H9 (cell line): ENCODE measurements around the gene CLCN2. TPM values are rescaled to one million over a fixed set of nuclear protein-coding genes. Genes with fewer than 3 reads are reported as not detected.

Source experiments
- DNase-seq: peaks from one replicate; pipeline ENCODE4 v3.0.0-alpha.2; 2017
- H2AFZ ChIP-seq: one replicate; pipeline ENCODE4 v1.6.1; 2013; ENCODE audit warnings: mild to moderate bottlenecking, low read length, control low read depth, moderate library complexity
- H2AK5ac ChIP-seq: 2 replicates; pipeline ENCODE4 v1.6.1; 2013; ENCODE audit warnings: low read length, control low read depth, mixed read lengths; ENCODE audit not compliant: insufficient read length
- H2BK120ac ChIP-seq: one replicate; pipeline ENCODE4 v1.6.1; 2013; ENCODE audit warnings: low read depth, mild to moderate bottlenecking, low read length, control low read depth, inconsistent platforms; ENCODE audit not compliant: poor library complexity, severe bottlenecking
- H2BK12ac ChIP-seq: 2 replicates; pipeline ENCODE4 v1.6.1; 2013; ENCODE audit warnings: low read length, control low read depth, mixed read lengths, low read depth; ENCODE audit not compliant: insufficient read length
- H2BK15ac ChIP-seq: 2 replicates; pipeline ENCODE4 v1.6.1; 2013; ENCODE audit warnings: low read depth, low read length, control low read depth
- H2BK20ac ChIP-seq: one replicate; pipeline ENCODE4 v1.6.1; 2013; ENCODE audit warnings: low read depth, mild to moderate bottlenecking, low read length, control low read depth, inconsistent platforms; ENCODE audit not compliant: poor library complexity, severe bottlenecking
- H2BK5ac ChIP-seq: 2 replicates; pipeline ENCODE4 v1.6.1; 2013; ENCODE audit warnings: low read length, control low read depth, mixed read lengths; ENCODE audit not compliant: insufficient read length
- H3K14ac ChIP-seq: 2 replicates; pipeline ENCODE4 v1.6.1; 2013; ENCODE audit warnings: low read length, control low read depth; ENCODE audit not compliant: insufficient read depth
- H3K18ac ChIP-seq: 2 replicates; pipeline ENCODE4 v1.6.1; 2013; ENCODE audit warnings: low read depth, mild to moderate bottlenecking, mixed read lengths, low read length, control low read depth; ENCODE audit not compliant: insufficient read length
- H3K23ac ChIP-seq: 2 replicates; pipeline ENCODE4 v1.6.1; 2013; ENCODE audit warnings: low read length, control low read depth, mixed read lengths, low read depth; ENCODE audit not compliant: insufficient read length
- H3K23me2 ChIP-seq: 2 replicates; pipeline ENCODE4 v1.6.1; 2013; ENCODE audit warnings: low read depth, mild to moderate bottlenecking, mixed read lengths, low read length, control low read depth; ENCODE audit not compliant: insufficient read length, poor library complexity, severe bottlenecking
- H3K27ac ChIP-seq: 2 replicates; pipeline ENCODE4 v1.5.1; 2013; ENCODE audit warnings: low read length, control low read depth, mixed read lengths, low read depth; ENCODE audit not compliant: insufficient read length
- H3K27me3 ChIP-seq: 2 replicates; pipeline ENCODE4 v1.6.1; 2013; ENCODE audit warnings: low read length, control low read depth, inconsistent platforms; ENCODE audit not compliant: insufficient read depth
- H3K4ac ChIP-seq: 2 replicates; pipeline ENCODE4 v1.6.1; 2013; ENCODE audit warnings: low read depth, mild to moderate bottlenecking, control low read depth, inconsistent platforms, low read length, moderate library complexity
- H3K4me1 ChIP-seq: 2 replicates; pipeline ENCODE4 v1.6.1; 2013; ENCODE audit warnings: low read length, control low read depth, inconsistent platforms; ENCODE audit not compliant: insufficient read depth
- H3K4me2 ChIP-seq: 2 replicates; pipeline ENCODE4 v1.6.1; 2013; ENCODE audit warnings: low read length, control low read depth, mixed read lengths; ENCODE audit not compliant: insufficient read length, insufficient read depth
- H3K56ac ChIP-seq: 2 replicates; pipeline ENCODE4 v1.6.1; 2013; ENCODE audit warnings: low read depth, mild to moderate bottlenecking, mixed read lengths, low read length, control low read depth; ENCODE audit not compliant: insufficient read length
- H3K79me1 ChIP-seq: 2 replicates; pipeline ENCODE4 v1.6.1; 2013; ENCODE audit warnings: low read depth, mild to moderate bottlenecking, moderate library complexity, low read length, control low read depth, inconsistent platforms; ENCODE audit not compliant: insufficient read depth, poor library complexity, severe bottlenecking
- H3K79me2 ChIP-seq: 2 replicates; pipeline ENCODE4 v1.6.1; 2013; ENCODE audit warnings: low read length, control low read depth, inconsistent platforms; ENCODE audit not compliant: insufficient read depth
- H3K9ac ChIP-seq: 2 replicates; pipeline ENCODE4 v1.6.1; 2013; ENCODE audit warnings: low read length, control low read depth, mixed read lengths; ENCODE audit not compliant: insufficient read length; ENCODE audit errors: extremely low read depth
- H3K9me3 ChIP-seq: one replicate; pipeline ENCODE4 v1.6.1; 2013; ENCODE audit warnings: low read depth, low read length, inconsistent platforms; ENCODE audit not compliant: control insufficient read depth
- H3T11ph ChIP-seq: one replicate; pipeline ENCODE4 v1.6.1; 2013; ENCODE audit warnings: mild to moderate bottlenecking, low read length, control low read depth, inconsistent platforms
- H4K20me1 ChIP-seq: one replicate; pipeline ENCODE4 v1.6.1; 2013; ENCODE audit not compliant: control insufficient read depth, insufficient read length, insufficient read depth
- H4K5ac ChIP-seq: 2 replicates; pipeline ENCODE4 v1.6.1; 2013; ENCODE audit warnings: low read depth, mild to moderate bottlenecking, mixed read lengths, low read length, control low read depth; ENCODE audit not compliant: insufficient read length
- H4K8ac ChIP-seq: replicated peaks from 2 replicates; pipeline ENCODE4 v1.6.1; 2013; ENCODE audit warnings: low read length, control low read depth, mixed read lengths, low read depth; ENCODE audit not compliant: insufficient read length
- H4K91ac ChIP-seq: 2 replicates; pipeline ENCODE4 v1.6.1; 2013; ENCODE audit warnings: low read depth, mild to moderate bottlenecking, moderate library complexity, mixed read lengths, low read length, control low read depth; ENCODE audit not compliant: insufficient read length
- H3K27ac Mint-ChIP-seq, 3 experiments: 2 replicates in 2 of 3; 3 replicates in 1 of 3; pipeline ENCODE4 v1.8.0; 2020 to 2021; ENCODE audit warnings: mixed read lengths in 3 of 3, mild to moderate bottlenecking in 1 of 3, moderate library complexity in 1 of 3
- H3K27me3 Mint-ChIP-seq: 2 replicates; pipeline ENCODE4 v1.8.0; 2021; ENCODE audit warnings: low read depth, mild to moderate bottlenecking, moderate library complexity, mixed read lengths
- H3K36me3 Mint-ChIP-seq, 3 experiments: 2 replicates in 2 of 3; 3 replicates in 1 of 3; pipeline ENCODE4 v1.8.0; 2020 to 2021; ENCODE audit warnings: low read depth in 3 of 3, mixed read lengths in 3 of 3; ENCODE audit not compliant: insufficient read depth in 1 of 3
- H3K4me1 Mint-ChIP-seq, 2 experiments: 2 replicates each; pipeline ENCODE4 v1.8.0; 2020; ENCODE audit warnings: mixed read lengths in 2 of 2
- H3K4me3 Mint-ChIP-seq, 2 experiments: 2 replicates in 1 of 2; 3 replicates in 1 of 2; pipeline ENCODE4 v1.8.0; 2020 to 2021; ENCODE audit warnings: mild to moderate bottlenecking in 2 of 2, mixed read lengths in 2 of 2, moderate library complexity in 1 of 2
- H3K9me3 Mint-ChIP-seq, 2 experiments: 2 replicates in 1 of 2; 3 replicates in 1 of 2; pipeline ENCODE4 v1.8.0; 2020; ENCODE audit warnings: mild to moderate bottlenecking in 2 of 2, mixed read lengths in 2 of 2, moderate library complexity in 1 of 2
- CTCF ChIP-seq: fragments of 200-600 bp; sonication (generic); conservative IDR thresholded peaks from 3 replicates; pipeline ENCODE4 v1.8.0; 2021; ENCODE audit warnings: antibody characterized with exemption, mild to moderate bottlenecking
- WGBS: extraction: QIAGEN DNeasy Blood & Tissue Kit; methylation state at CpG from one replicate; pipeline ENCODE4 v1.1.7; 2013; ENCODE audit warnings: missing lambda C conversion rate, low lambda C conversion rate, mixed read lengths; ENCODE audit not compliant: insufficient read length; ENCODE audit errors: extremely low coverage; 5-methylcytosine and 5-hydroxymethylcytosine counted together
- total RNA-seq: library from RNA; stranded (reverse); gene quantifications from 2 replicates; pipeline ENCODE4 v1.2.1, GENCODE V29; 2021

The CLCN2 gene
- total RNA-seq, 1 experiment from 2014 or later, result 17.2 TPM

DNA sequence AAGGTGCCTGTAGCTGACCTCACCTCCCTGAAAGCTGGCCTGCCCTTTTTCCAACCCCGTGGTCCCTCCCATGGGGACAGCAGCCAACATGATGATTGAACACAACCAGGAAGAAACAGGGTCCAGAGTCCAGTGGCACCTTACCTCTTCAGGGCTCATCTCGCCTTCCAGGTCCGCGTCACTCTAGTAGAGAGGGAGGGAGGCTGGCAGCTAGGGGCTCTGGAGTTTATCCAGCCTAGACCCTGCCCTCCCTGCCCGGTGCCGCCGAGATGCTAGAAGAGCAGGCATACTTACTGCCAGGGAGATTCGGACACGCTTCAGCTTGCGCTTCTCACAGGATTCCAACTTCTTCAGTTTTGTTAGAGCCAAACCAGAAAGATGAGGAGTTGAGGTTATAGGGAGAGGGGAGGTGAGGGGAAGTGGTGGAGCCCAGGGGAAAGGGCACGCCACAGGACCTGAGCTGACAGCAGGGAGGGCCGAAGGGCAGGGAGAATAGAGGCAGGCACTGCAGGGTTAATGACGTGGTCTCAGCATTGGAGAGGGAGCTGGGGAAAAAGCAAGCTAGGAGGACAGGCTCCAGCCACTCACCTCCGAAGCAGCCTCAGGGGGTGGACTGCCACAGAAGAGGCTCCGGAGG is 9.1 kb downstream of the CLCN2 start:
- WGBS, result no CpG with 5 or more reads among the region's 15 CpGs

More for the DNA sequence above, 9.1 kb downstream of the CLCN2 start:
- no peak for TF ChIP-seq CTCF
- H3K56ac ChIP-seq, result no peak overlapping the region
- no peaks in the 10 kb centered on the region; a peak in 1 of 5 replicates for H3K9me3 Mint-ChIP-seq
- no peak overlapping the region for H4K8ac ChIP-seq
- H2BK12ac ChIP-seq, result no peak overlapping the region
- no peaks in the 10 kb centered on the region; the same call in 1 of the 2 replicates for H3K27me3 Mint-ChIP-seq
- H3K4me2 ChIP-seq, result no peak overlapping the region
- peaks cover 7 to 16% of the 10 kb centered on the region in 2 experiments for H3K4me1 Mint-ChIP-seq
- no peak overlapping the region for H2AFZ ChIP-seq
- no peaks in the 10 kb centered on the region for H4K20me1 ChIP-seq
- no peak overlapping the region for H3K14ac ChIP-seq
- H3T11ph ChIP-seq, result no peak overlapping the region
- no peak overlapping the region for H4K91ac ChIP-seq
- H2BK20ac ChIP-seq, result no peak overlapping the region
- H3K27me3 ChIP-seq, result no peaks in the 10 kb centered on the region
- peaks cover 15 to 47% (median 42%) of the 10 kb centered on the region in 3 experiments; a peak in 6 of 7 replicates for H3K36me3 Mint-ChIP-seq
- H3K79me1 ChIP-seq, result no peaks in the 10 kb centered on the region
- no peaks in the 10 kb centered on the region for H3K23me2 ChIP-seq
- no peak overlapping the region for H3K27ac ChIP-seq
- H4K5ac ChIP-seq, result no peak overlapping the region
- no peak overlapping the region for H2BK5ac ChIP-seq
- H3K27ac Mint-ChIP-seq, result 0 out of 7 replicates have a peak overlapping the region, but pooled peaks of 1 of the 3 experiments have one; percentile 44
- H3K23ac ChIP-seq, result no peak overlapping the region
- H2BK120ac ChIP-seq, result no peak overlapping the region
- no peak overlapping the region for H2BK15ac ChIP-seq
- H3K4me3 Mint-ChIP-seq, result no peak overlapping the region; a peak in 1 of 5 replicates
- DNase-seq, result no peak
- no peak overlapping the region for H3K4ac ChIP-seq
- H3K18ac ChIP-seq, result no peak overlapping the region
- no peaks in the 10 kb centered on the region for H3K9me3 ChIP-seq
- no peak overlapping the region for H2AK5ac ChIP-seq
- H3K79me2 ChIP-seq, result no peaks in the 10 kb centered on the region
- no peak overlapping the region for H3K9ac ChIP-seq
- no peaks in the 10 kb centered on the region for H3K4me1 ChIP-seq
